ENCODE data around the gene CTBP2.

DNA sequence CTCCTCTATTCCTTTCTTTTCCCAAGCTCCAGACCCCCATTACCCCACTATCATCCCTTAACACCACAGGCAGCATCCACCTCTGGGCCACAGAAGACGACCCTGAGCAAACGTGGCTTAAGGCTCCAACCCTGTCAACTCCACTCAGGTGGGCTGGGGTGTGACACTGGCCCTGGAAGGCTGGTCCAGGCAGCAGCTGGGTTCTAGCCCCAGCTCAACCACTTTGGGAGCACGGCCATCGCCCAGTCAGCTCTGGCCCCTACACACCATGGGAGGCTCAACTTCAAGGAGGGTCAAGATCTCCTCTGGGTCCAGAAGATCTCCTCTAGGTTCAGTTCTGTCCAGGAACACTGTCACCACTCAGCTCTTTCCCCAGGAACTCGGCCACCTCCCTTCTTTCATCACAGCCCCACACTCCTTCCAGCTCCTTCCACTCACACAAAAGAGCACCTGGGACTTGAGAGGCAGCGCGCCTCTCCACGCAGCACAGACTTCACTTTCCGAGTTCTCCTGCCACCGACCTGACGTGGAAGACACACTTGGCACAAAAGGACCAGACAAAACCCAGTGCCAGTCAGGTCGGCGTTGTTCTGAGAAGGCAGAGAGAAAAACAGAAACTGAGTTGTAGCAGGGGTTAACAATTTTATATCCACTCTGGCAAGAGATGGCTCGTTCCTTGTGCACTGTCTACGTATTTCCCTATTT is 84.1 kb downstream of the CTBP2 start:
- TF ChIP-seq, protein P1, sequence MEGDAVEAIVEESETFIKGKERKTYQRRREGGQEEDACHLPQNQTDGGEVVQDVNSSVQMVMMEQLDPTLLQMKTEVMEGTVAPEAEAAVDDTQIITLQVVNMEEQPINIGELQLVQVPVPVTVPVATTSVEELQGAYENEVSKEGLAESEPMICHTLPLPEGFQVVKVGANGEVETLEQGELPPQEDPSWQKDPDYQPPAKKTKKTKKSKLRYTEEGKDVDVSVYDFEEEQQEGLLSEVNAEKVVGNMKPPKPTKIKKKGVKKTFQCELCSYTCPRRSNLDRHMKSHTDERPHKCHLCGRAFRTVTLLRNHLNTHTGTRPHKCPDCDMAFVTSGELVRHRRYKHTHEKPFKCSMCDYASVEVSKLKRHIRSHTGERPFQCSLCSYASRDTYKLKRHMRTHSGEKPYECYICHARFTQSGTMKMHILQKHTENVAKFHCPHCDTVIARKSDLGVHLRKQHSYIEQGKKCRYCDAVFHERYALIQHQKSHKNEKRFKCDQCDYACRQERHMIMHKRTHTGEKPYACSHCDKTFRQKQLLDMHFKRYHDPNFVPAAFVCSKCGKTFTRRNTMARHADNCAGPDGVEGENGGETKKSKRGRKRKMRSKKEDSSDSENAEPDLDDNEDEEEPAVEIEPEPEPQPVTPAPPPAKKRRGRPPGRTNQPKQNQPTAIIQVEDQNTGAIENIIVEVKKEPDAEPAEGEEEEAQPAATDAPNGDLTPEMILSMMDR (IDR thresholded peaks at IDR 0.05) = no peak
- TF ChIP-seq EZH2 (IDR thresholded peaks at IDR 0.05) (no peak), EZH2phosphoT487 (IDR thresholded peaks at IDR 0.05) (no peak)

All from neural progenitor cell (in vitro differentiated cells).